CD4-positive, alpha-beta T cell (primary cell): ENCODE measurements around the gene IGF2BP3. TPM values are rescaled to one million over a fixed set of nuclear protein-coding genes. Genes with fewer than 3 reads are reported as not detected.

Experiments used
- ATAC-seq: fragments of 200-7000 bp; cut with Tn5 transposase; one replicate; pipeline ENCODE4 v1.10.0; 2022; ENCODE audit warnings: mild to moderate bottlenecking; ENCODE audit not compliant: poor library complexity
- CTCF ChIA-PET: fragments of 350-600 bp; sonication (Branson Sonifier 250); formaldehyde crosslinking; loops from one replicate; lab custom pipeline; 2021; ENCODE audit warnings: antibody characterized with exemption, inconsistent platforms; lab: Charles Lee
- POLR2A ChIA-PET: fragments of 350-600 bp; sonication (Branson Sonifier 250); formaldehyde crosslinking; loops from one replicate; lab custom pipeline; 2021; ENCODE audit warnings: antibody characterized with exemption, inconsistent platforms; lab: Charles Lee
- DNase-seq, 14 experiments: peaks; one replicate each; pipeline ENCODE4 v3.0.0-alpha.2; 2013 to 2020; ENCODE audit warnings: mixed read lengths in 2 of 14
- H3K27ac ChIP-seq, 2 donors: one replicate each; pipeline versions ENCODE4 v1.5.1 to v1.7.0; 2013; ENCODE audit warnings: low read length in 2 of 2, low read depth in 1 of 2, mild to moderate bottlenecking in 1 of 2
- H3K27me3 ChIP-seq, 2 experiments: 1 replicate in 1 of 2; 2 replicates in 1 of 2; pipeline versions ENCODE4 v1.6.1 to v1.7.0; 2013; ENCODE audit warnings: low read length in 2 of 2, control low read depth in 1 of 2, mild to moderate bottlenecking in 1 of 2, moderate library complexity in 1 of 2; ENCODE audit not compliant: insufficient read depth in 2 of 2, control insufficient read depth in 1 of 2
- H3K36me3 ChIP-seq: one replicate; pipeline ENCODE4 v1.6.1; 2013; ENCODE audit warnings: low read length, control low read depth; ENCODE audit not compliant: insufficient read depth
- H3K4me1 ChIP-seq: one replicate; pipeline ENCODE4 v1.6.1; 2013; ENCODE audit warnings: low read length, control low read depth; ENCODE audit not compliant: insufficient read depth
- H3K4me3 ChIP-seq: one replicate; pipeline ENCODE4 v1.5.1; 2013; ENCODE audit warnings: mild to moderate bottlenecking, low read length, moderate library complexity
- H3K9me3 ChIP-seq, 2 experiments: 1 replicate in 1 of 2; 2 replicates in 1 of 2; pipeline versions ENCODE4 v1.6.1 to v1.7.0; 2013; ENCODE audit warnings: low read length in 2 of 2, mild to moderate bottlenecking in 2 of 2, control low read depth in 1 of 2, moderate library complexity in 1 of 2; ENCODE audit not compliant: control insufficient read depth in 1 of 2, insufficient read depth in 1 of 2
- H3K27ac Mint-ChIP-seq: one replicate; pipeline ENCODE4 v1.8.0; 2020; ENCODE audit warnings: mixed read lengths
- H3K27me3 Mint-ChIP-seq: one replicate; pipeline ENCODE4 v1.8.0; 2021; ENCODE audit warnings: mixed read lengths
- H3K36me3 Mint-ChIP-seq: one replicate; pipeline ENCODE4 v1.8.0; 2021; ENCODE audit warnings: low read depth, mixed read lengths
- H3K4me1 Mint-ChIP-seq: one replicate; pipeline ENCODE4 v1.8.0; 2021; ENCODE audit warnings: low read depth, mixed read lengths
- H3K4me3 Mint-ChIP-seq: one replicate; pipeline ENCODE4 v1.8.0; 2020; ENCODE audit warnings: mild to moderate bottlenecking, mixed read lengths
- H3K9me3 Mint-ChIP-seq: one replicate; pipeline ENCODE4 v1.8.0; 2020; ENCODE audit warnings: mixed read lengths
- intact Hi-C, 2 experiments: fragments of 100-400 bp; cut with DNase I in 1 of 2; cut with micrococcal nuclease in 1 of 2; formaldehyde crosslinking; loops; one replicate each; pipeline versions ENCODE4 v1.15.1 to v1.9.0; 2023 to 2025; cut with DNase I, micrococcal nuclease
- total RNA-seq, 174 experiments: library from RNA in 2 of 174; stranded (reverse) in 2 of 174; gene quantifications; one replicate each; pipeline ENCODE4 v1.2.3 and lab custom pipeline; 2021 to 2026
- TF ChIP-seq, protein P1 (sequence below): fragments of 200-600 bp; IDR thresholded peaks from one replicate; pipeline ENCODE4 v1.8.0; 2022; ENCODE audit warnings: antibody characterized with exemption, mild to moderate bottlenecking

The IGF2BP3 gene
- total RNA-seq, 2 experiments from 2014 or later, result not detected

GRCh38 chr7:23397241-23397640 lies 73.0 kb downstream of the IGF2BP3 start:
- ChIA-PET CTCF (no interaction called here), POLR2A (no interaction called here)
- Mint-ChIP-seq H3K9me3 (no peaks in the 10 kb centered on the region), H3K27ac (no peak overlapping the region), H3K4me3 (no peak overlapping the region), H3K36me3 (no peaks in the 10 kb centered on the region), H3K27me3 (no peaks in the 10 kb centered on the region), H3K4me1 (no peaks in the 10 kb centered on the region)
- H3K36me3 ChIP-seq, result no peaks in the 10 kb centered on the region
- peaks cover 0 to 5% of the 10 kb centered on the region in 2 experiments for H3K27me3 ChIP-seq
- intact Hi-C loops, result no loop called here
- DNase-seq (no peak), ATAC-seq (no peak)
- no peaks in the 10 kb centered on the region for H3K4me1 ChIP-seq
- H3K4me3 ChIP-seq, result no peak overlapping the region
- TF ChIP-seq, protein P1, sequence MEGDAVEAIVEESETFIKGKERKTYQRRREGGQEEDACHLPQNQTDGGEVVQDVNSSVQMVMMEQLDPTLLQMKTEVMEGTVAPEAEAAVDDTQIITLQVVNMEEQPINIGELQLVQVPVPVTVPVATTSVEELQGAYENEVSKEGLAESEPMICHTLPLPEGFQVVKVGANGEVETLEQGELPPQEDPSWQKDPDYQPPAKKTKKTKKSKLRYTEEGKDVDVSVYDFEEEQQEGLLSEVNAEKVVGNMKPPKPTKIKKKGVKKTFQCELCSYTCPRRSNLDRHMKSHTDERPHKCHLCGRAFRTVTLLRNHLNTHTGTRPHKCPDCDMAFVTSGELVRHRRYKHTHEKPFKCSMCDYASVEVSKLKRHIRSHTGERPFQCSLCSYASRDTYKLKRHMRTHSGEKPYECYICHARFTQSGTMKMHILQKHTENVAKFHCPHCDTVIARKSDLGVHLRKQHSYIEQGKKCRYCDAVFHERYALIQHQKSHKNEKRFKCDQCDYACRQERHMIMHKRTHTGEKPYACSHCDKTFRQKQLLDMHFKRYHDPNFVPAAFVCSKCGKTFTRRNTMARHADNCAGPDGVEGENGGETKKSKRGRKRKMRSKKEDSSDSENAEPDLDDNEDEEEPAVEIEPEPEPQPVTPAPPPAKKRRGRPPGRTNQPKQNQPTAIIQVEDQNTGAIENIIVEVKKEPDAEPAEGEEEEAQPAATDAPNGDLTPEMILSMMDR, result no peak
- no peak overlapping the region for H3K27ac ChIP-seq
- no peaks in the 10 kb centered on the region for H3K9me3 ChIP-seq

DNA sequence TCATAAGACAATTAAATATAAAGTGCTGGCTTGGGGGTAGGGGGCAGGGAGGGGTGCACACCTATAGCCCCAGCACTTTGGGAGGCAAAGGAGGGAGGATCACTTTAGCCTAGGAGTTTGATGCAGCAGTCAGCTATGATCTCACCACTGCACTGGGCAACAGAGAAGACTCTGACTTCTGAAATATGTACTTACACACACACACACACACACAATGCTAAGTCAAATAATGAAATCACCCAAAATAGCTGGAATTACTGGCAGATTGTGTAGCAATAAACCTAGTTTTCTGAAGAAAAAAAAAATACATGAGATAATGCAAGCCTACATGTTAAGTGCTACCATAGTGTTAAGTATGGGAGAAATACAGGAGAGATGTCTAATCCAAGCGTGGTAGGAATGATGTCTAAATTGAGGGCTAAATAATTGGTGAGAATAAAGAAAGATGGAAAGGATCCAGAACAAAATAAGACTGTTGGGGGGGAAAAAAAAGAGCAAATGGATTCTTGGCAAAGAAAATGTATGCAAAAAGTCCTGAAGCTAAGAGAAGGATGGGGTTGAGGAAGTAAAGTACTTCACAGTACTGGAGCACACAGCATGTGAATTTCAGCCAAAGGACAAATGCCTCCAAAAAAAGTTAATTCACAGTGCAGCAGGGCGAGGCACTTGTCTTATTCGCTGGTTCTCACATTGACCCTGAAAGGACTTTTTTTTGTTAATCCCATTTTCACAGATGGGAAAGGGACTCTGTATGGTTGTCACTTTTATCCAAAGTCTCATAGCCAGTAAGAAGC lies 73.9 kb downstream of the IGF2BP3 start:
- ATAC-seq, result no peak
- Mint-ChIP-seq H3K4me3 (no peak overlapping the region), H3K36me3 (no peaks in the 10 kb centered on the region), H3K27ac (no peak overlapping the region), H3K27me3 (no peaks in the 10 kb centered on the region), H3K4me1 (no peaks in the 10 kb centered on the region), H3K9me3 (no peaks in the 10 kb centered on the region)
- H3K27me3 ChIP-seq, result peaks cover 0 to 5% of the 10 kb centered on the region in 2 experiments
- intact Hi-C loops, result no loop called here
- TF ChIP-seq, protein P1, result no peak
- DNase-seq, result no peak
- ChIA-PET POLR2A (no interaction called here), CTCF (interaction anchor here (1.7 kb wide), 1 partner anchor 150 kb away, joined by 3 read pairs; no protein-coding TSS in a partner anchor)
- no peaks in the 10 kb centered on the region for H3K9me3 ChIP-seq
- H3K27ac ChIP-seq, result no peak overlapping the region
- H3K36me3 ChIP-seq, result no peaks in the 10 kb centered on the region
- H3K4me3 ChIP-seq, result no peak overlapping the region
- no peaks in the 10 kb centered on the region for H3K4me1 ChIP-seq

- Mint-ChIP-seq H3K9me3 (no peaks in the 10 kb centered on the region), H3K4me3 (no peak overlapping the region), H3K4me1 (no peaks in the 10 kb centered on the region), H3K27ac (no peak overlapping the region), H3K36me3 (no peaks in the 10 kb centered on the region), H3K27me3 (no peaks in the 10 kb centered on the region)
- Histone ChIP-seq H3K4me1 (no peaks in the 10 kb centered on the region), H3K27ac (no peak overlapping the region), H3K27me3 (peaks cover 0 to 5% of the 10 kb centered on the region in 2 experiments), H3K9me3 (no peaks in the 10 kb centered on the region), H3K36me3 (no peaks in the 10 kb centered on the region), H3K4me3 (no peak overlapping the region)
- intact Hi-C loops, result no loop called here
- CTCF ChIA-PET, result interaction anchor here (1.7 kb wide), 1 partner anchor 152 kb away, joined by 3 read pairs; no protein-coding TSS in a partner anchor
- TF ChIP-seq, protein P1, result no peak
- DNase-seq (no peak), ATAC-seq (no peak)
- POLR2A ChIA-PET, result no interaction called here
These were observed 75.7 kb downstream of the IGF2BP3 start for GRCh38 chr7:23394488-23395171.
